OCI-M1 (cell line): ENCODE data around the gene MLXIP.
"Not testable (repeated sequence)": the region's sequence is repeated elsewhere in the genome, so short reads cannot be mapped to it uniquely, and the experiment has no call there.

Experiments
- DNase-seq: peaks from one replicate; lab custom pipeline; 2025; lab: John Stamatoyannopoulos, UW

MLXIP gene

GRCh38 chr12:122148657-122149056 lies 70.1 kb downstream of the MLXIP start:
- DNase-seq = no peak

- no peak for DNase-seq
Measured at GRCh38 chr12:122150127-122150681, 71.6 kb downstream of the MLXIP start.

- no peak for DNase-seq
Measured at GRCh38 chr12:122152754-122153153, 74.2 kb downstream of the MLXIP start.

DNA sequence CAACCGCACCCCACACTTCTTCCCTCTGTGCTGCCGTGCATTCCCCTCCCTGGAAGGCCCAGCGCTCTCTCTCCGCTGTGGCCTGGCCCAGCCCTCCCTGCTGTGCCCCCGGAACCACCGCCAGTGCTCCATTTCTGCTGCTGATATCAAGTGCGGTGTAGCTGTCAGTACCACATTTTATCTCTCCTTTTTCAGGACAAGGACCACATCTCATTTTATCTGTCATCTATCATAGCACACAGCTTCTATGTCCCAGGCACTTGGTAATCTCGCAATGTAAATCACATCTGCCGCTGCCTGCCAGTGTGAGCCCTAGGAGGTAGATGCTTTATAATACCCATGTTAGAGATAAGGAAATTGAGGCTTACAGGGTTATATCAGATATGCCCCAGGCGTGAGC lies 77.1 kb downstream of the MLXIP start:
- DNase-seq = peak; percentile 89

DNA sequence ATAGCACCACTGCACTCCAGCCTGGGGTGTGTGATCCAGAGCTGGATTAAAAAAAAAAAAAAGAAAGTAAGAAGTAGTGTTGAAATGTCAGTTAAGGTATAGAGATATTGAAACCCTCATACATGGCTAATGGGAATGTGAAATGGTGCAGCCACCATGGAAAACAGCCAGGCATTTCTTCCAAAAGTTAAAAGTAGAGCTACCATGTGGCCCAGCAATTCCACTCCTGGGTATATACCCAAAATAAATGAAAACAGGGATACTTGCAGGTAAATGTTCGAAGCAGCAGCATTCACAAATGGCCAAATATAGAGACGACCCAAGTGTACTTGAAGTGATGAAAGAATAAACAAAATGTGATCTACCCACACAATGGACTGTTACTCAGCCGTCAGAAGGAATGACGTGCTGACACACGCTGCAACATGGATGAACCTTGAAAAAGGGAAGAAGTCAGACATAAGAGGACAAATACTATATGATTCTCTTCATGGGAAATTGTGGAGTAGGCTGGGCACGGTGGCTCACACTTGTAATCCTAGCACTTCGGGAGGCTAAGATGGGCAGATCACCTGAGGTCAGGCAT lies 80.2 kb downstream of the MLXIP start:
- no peak for DNase-seq

DNA sequence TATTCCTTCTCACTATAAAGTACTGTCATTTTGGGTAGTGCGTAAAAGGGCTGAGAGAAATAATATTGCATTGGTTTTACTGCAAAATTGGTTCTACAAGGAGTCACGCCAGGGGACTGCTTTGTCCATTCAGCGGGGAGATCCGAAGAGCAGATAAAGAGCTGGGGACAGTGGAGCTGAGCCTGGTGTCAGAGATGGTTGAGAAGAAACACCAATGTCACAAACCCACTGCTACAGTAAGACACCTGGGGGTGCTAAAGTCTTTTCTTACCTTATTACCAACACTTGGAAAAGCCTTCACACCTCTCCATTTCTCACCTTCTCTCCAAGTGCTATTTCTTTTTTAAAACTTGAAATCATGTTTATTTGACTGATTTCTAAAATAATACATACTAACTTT lies 81.3 kb downstream of the MLXIP start:
- peak; percentile 18 for DNase-seq

DNA sequence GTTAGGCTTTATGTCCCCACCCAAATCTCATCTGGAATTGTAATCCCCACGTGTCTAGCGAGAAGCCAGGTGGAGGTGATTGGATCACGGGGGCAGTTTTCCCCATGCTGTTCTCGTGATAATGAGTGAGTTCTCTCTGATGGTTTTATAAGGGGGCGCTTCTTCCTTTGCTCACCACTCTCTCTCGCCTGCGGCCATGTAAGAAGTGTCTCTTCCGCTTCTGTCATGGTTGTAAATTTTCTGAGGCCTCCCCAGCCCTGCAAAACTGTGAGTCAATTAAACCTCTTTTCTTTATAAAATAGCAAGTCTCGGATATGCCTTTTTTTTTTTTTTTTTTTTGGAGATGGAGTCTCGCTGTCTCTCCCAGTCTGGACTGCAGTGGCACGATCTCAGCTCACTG lies 82.2 kb downstream of the MLXIP start:
- DNase-seq = no peak

GRCh38 chr12:122161682-122162081 lies 83.1 kb downstream of the MLXIP start:
- no peak for DNase-seq

GRCh38 chr12:122162976-122163375 lies 84.4 kb downstream of the MLXIP start:
- no peak for DNase-seq

DNA sequence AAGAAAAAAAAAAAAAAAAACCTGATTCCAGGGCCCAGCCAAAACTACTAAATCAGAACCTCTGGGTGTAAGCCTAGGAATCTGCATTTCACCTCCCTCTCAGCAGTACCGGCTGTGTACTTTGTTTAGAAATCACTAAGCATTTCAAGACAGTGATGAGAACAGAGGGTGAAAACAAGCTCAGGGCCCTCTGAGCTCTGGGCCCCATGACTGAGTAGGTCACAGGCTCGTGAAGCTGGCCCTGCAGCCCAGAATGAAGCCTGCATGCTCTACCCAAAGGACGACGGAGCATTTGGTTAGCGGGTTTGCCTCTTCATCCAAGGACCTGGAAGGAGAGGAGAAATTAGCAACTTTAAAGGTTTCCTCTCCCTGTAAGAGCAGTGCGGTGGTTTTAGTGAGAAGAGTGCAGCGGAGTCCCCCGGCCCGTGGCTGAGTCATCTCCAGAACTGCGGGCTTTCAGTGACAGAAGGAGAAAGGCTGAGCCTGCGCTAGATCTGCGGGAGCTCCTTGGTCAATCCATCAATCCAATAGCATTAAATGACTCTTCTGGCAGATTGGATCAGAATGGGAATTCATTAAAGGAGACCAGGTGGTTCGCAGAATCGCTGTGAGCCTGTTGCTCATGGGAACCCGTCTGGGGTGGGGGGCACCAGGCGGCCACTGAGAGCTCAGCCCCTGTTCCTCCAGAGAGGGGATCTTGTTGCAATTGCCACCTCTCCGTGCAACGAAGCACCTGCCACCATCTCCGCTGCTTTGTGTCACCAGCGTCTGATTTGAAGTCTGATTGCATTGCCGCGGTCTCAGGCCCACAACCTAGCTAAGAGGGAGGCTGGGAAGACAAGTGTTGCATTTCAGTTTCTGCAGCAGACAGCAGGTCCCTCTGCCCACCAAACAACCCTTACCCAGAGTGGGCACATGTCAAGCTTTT lies 88.1 kb downstream of the MLXIP start:
- no peak for DNase-seq

- no peak for DNase-seq
Measured at GRCh38 chr12:122167356-122167925, 88.9 kb downstream of the MLXIP start.

GRCh38 chr12:122168492-122168891 lies 89.9 kb downstream of the MLXIP start:
- DNase-seq = no peak

DNA sequence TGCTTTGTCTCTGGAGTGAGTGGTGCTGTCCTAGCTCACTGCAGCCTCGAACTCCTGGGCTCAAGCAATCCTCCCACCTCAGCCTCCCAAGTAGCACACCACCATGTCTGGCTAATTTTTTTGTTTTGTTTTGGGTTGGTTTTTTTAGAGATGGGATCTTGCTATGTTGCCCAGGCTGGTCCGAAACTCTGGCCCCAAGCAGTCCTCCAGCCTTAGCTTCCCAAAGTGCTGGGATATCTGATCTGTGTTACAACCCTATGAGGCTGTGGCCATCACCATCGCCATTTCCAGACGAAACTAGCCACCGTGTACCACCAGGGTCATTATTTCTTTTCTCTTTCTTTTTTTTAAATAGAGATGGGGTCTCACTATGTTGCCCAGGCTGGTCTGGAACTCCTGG lies 92.8 kb downstream of the MLXIP start:
- no peak for DNase-seq

- no peak for DNase-seq
Measured at GRCh38 chr12:122172262-122172939, 93.8 kb downstream of the MLXIP start.

DNA sequence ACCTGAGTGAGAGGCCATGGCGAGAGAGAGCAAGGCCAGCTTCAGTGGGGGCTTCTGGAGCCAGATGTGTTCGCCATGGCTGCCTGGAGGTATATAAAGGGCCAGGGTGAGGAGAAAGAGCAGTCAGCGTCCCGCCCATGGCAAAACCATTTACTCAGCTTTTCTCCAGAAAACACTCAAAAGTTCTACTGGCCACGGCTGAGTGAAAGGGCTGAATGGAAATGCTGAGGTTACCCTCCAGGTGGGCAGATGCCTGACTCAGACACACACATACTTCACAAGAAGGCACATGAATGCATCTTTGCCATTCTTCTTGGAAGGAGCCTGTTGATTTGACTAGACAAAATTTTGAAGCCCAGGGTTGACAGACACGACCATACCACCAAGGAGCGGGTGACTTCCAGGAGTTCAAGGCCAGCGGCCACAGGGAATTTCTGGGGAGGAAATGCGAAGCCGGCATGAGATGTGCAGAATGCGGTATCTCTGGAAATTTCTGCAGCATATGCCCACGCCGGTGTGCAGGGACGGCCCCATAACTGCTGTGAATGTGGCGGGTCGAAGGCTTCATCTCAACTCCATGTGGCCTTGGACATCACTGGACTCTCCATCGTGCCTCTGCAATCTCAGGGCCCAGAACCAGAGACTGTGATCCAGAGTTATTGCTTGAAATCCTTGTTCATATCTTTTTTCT lies 95.7 kb downstream of the MLXIP start, which contains the start of gene IL31:
Gene IL31 (minus strand): TSS at position 67 of the 691 bp plus-strand sequence. CDS start 49 bp downstream, at position 18.
- DNase-seq = no peak

DNA sequence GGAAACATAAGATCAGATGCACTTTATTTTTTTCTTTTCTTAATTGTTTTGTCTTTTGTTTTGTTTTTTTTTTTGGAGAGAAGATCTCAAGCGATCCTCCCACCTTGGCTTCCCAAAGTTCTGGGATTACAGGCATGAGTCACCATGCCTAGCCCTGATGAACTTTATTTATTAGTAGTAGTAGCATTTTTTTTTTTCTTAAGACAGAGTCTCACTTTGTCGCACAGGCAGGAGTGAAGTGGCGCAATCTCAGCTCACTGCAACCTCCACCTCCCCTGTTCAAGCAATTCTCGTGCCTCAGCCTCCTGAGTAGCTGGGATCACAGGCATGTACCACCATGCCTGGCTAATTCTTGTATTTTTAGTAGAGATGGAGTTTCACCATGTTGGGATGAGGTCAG lies 97.9 kb downstream of the MLXIP start:
- not testable (repeated sequence) for DNase-seq

DNA sequence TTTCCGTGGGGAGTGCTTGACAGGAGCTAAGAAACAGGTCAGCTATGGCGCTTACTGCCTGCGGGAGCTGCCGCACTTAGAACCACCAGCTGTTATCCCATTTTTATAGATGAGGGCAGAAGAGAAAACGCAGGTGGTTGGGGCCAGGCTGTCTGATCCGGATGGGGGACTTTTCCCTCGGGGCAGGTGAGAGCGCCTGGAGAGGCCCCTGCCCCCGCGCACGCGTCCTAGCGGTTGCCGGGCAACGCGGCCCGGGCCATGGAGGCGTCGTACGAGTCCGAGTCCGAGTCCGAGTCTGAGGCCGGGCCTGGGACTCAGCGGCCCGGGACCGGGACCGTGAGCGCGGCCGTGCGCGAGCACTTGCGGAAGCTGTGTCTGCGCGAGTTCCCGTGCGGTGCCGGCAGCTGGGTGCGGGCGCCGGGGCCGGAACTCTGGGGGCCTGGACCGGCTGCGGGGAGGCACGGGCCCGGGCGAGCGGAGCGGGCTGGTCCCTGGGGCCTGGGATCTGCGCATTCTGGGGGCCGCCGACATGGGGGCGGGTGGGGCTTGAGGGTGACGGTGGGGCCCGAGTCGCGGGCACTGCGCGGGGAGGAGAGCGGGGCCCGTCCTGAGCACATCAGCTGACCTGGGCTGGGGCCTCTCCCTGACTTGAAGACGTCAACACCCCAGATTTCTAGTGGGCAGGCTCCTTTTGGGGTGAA lies 104.5 kb downstream of the MLXIP start, which contains the start of gene LRRC43:
Gene LRRC43 (plus strand): TSS at position 237 of the 701 bp plus-strand sequence. CDS start 22 bp downstream, at position 259.
- no peak for DNase-seq

- no peak for DNase-seq
Measured at GRCh38 chr12:122183588-122183940, 105.0 kb downstream of the MLXIP start.

- DNase-seq = no peak
Measured at GRCh38 chr12:122184517-122184916, 106.0 kb downstream of the MLXIP start.

- no peak for DNase-seq
Measured at GRCh38 chr12:122185079-122185478, 106.5 kb downstream of the MLXIP start.
